ENCODE data around the gene AREG.

DNA sequence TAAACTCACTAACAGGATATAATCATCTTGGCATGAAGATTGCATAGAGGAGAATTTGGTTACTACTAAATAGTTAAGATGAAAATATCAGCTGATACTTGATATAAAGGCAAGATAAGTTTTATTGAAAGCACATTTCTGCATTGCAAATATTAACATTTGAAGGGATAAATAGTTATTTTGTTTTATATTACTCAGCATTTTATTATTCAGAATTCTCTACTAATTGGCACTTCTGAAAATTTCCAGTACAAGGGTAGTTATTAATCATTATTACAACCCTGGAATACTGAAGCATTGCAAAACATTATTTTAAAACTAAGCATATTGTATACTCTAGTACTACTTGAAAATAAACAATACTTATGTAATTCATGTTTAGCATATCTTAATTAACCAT, 32.7 kb upstream of the AREG start:
- TF ChIP-seq, protein P1, sequence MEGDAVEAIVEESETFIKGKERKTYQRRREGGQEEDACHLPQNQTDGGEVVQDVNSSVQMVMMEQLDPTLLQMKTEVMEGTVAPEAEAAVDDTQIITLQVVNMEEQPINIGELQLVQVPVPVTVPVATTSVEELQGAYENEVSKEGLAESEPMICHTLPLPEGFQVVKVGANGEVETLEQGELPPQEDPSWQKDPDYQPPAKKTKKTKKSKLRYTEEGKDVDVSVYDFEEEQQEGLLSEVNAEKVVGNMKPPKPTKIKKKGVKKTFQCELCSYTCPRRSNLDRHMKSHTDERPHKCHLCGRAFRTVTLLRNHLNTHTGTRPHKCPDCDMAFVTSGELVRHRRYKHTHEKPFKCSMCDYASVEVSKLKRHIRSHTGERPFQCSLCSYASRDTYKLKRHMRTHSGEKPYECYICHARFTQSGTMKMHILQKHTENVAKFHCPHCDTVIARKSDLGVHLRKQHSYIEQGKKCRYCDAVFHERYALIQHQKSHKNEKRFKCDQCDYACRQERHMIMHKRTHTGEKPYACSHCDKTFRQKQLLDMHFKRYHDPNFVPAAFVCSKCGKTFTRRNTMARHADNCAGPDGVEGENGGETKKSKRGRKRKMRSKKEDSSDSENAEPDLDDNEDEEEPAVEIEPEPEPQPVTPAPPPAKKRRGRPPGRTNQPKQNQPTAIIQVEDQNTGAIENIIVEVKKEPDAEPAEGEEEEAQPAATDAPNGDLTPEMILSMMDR (conservative IDR thresholded peaks at IDR 0.05; ENCODE audit: low read depth, low read length), result no peak
- TF ChIP-seq EZH2 (IDR thresholded peaks at IDR 0.05; ENCODE audit: low read length, unreplicated experiment), result no peak

Data from PC-3 (cell line).